HK-2 (cell line): ENCODE data around the gene KLHL17.
"Not testable (repeated sequence)": the region's sequence is repeated elsewhere in the genome, so short reads cannot be mapped to it uniquely, and the experiment has no call there.

Experiments used
- DNase-seq: peaks from one replicate; pipeline ENCODE4 v3.0.0-alpha.2; 2018; ENCODE audit not compliant: unreplicated experiment

Gene KLHL17

DNA sequence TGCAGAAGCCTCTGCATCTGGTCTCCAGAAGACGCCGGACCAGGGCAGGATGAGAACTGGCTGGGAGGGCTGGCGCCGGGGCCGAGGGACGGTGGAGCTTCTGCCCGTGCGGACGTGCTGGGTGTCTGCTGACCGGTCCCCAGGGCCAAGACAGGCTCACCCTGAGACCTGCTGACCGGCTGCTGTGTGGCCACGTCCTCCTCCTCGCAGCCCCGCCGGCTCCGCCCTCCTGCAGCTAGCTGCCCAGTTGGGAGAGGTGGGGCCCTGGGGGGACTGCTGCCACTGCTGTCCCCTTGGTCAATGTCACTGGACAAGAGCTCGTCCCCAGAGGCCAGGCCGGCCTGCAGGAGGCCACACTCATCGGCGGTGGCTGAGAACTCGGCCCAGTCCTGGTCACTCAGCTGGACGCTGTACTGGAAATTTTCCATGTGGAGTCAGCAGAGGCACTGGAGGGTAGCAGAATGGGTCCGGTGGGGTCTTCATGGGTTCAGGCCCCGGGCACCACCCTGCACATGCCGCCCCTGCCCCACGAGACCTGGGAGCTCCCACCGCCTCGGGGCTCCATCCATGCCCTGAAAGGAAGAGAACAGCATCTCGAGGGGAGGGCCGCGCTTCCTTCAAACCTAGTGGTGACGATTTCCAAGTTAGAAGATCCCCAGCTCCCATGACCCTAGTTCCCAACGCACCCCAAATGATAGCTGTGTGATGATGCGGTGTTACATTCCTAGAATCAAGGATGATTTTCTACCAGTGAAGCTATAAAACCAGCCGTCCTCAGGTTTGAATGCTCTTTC lies 20.4 kb downstream of the KLHL17 start:
- no peak for DNase-seq

DNA sequence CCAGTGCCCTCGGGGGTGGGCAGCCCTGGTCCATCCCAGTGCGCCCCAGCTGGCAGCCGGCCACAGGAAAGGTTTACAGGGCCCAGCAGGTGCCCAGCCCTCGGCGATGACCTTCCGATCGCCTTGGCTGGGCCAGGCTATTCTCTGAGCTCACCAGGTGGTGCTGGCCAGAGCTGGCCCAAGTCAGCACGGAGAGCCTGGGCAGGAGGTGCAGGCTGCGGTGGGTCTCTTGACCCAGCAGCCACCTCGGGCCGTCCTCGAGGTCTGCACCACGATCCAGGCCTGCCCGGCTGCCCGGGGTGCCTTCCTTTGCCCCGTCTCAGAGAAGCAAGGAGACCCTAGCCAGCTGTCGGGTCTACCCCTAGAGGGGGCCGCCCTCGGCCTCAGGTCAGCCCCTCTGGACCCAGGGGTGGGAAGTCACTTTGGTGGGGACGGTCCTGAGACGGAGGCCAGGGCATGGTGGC lies 21.1 kb downstream of the KLHL17 start:
- no peak for DNase-seq

DNA sequence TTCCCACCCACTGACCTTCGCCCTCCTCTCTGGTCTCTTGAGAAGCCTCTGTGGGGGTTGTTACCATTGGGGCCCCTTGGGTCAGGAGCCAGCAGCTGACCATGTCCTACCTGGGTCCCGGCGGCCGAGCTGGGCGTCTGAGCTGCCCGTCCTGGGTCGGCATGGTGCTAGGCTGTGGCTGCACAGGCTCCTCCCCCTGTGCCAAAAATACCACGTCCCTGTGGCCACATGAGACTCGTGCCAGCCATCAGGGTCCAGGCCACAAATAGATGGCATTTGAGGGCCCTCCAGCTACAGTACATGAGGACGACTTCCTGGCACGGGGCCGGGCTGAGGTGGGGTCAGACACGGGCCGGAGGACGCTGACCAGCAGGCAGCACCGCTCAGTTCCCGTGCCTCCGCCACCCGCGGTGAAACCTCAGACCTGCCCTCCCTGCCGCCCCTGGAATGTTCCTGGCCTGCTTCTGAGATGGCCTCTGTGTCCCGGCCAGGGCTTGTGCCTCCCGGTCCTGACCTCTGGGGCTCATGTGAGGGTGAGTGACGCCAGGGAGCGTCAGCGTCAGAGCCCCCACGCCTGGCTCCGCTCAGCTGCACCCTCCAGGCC lies 21.7 kb downstream of the KLHL17 start, which contains the start of gene PERM1:
Gene PERM1, minus strand, starts transcription at position 139 of the 604 bp plus-strand sequence. CDS start 1,064 bp downstream, outside the sequence.
- no peak for DNase-seq

DNA sequence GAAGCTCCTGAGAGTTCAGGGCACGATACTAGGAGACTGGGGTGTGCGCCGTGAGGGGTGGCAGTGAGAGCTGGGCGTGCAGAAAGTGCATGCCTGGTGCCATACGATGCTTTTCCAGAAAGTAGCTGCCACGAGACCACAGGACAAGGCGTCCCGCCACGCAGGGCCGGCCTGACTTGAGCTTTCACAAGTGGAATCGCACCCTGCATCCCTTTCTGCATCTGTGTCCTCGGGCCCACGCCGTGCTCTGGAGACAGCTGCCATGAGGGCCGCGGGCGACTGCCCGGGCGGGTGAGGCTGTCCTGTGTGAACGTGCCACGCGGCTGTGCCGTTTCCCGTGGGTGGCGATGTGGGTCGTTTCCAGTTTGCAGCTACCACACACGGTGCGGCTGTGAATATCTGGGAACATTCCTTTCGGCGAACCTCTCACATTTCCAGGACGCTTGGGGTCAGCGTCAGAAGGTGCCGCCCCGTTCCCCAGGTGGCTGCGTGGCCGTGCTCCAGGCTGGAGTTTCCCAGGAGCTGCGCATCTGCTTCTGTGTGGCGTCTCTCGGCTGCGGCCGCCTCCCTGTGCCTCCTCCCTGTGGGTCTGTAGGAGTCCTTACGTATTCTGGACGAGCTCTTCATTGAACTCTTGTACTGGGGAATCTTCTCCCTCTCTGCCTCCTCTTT lies 22.5 kb downstream of the KLHL17 start:
- DNase-seq, result no peak

DNA sequence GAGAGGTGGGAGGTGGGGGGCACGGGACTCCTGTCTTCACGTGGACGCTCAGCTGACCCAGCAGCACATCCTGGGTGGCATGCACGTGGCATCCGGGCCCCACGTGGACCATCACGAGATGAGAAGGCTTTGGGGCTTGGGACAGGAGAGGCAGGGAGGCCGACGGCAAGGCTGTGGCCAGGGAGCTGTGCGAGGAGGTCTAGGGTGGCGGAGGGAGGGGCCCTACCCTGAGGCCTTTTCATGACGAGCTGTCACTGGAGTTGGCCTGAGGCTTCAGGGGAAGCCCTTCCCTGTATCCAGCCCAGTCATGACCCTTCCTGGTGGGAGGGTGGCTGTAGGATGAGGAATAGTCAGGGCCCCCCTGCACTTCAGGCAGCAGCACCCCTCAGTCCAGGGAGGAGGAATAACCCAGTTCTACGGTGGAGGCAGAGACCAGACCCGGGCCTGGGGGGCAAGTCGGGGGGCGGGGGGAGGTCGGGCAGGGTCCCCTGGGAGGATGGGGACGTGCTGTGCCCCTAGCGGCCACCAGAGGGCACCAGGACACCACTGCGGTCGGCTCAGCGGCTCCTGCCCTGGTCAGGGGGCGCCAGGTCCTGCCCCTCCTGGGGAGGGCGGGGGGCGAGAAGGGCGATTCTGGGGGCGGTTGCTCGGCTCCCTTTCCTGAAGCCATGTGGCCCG lies 23.6 kb downstream of the KLHL17 start:
- peak; percentile 61 for DNase-seq

DNA sequence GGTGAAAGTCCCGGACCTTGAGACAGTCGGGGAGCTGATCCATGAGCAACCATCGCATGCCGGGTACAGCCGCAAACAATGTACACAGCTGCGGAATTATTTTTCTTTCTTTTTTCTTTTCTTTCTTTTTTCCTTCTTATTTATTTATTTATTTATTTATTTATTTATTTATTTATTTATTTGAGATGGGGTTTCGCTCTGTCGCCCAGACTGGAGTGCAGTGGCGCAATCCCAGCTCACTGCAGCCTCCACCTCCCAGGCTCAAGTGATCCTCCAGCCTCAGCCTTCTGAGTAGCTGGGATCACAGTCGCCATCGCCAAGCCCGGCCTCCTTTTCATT lies 24.1 kb downstream of the KLHL17 start:
- no peak for DNase-seq

DNA sequence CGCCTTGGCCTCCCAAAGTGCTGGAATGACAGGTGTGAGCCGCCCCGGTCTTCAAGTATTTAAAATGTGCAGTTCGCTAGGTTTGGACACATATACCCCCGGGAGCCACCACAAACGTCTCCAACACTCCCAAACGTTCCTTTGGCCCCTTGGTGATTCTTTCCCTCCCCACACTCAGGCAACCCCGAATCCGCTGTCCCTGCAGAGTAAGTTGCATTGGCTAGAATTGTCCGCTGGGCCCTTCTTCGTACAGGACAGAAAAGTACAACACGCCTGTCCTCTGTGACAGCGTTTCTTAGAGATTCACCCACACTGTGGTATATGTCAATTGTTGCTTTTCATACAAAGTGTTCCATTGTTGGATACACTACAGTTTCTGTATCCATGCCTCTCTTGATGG lies 24.7 kb downstream of the KLHL17 start:
- no peak for DNase-seq

DNA sequence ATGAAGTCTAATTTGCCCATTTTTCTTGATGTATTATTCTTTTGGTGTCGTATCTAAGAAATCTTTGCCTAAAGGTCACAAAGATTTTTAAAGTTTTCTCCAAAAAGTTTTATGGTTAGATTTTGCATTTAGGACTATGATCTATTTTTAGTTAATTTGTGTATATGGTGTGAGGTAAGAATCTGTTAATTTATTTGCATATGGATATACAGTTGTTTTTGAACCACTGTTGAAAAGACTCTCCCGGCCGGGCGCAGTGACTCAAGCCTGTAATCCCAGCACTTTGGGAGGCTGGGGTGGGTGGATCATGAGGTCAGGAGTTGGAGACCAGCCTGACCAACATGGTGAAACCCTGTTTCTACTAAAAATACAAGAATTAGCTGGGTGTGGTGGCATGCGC lies 27.7 kb downstream of the KLHL17 start:
- not testable (repeated sequence) for DNase-seq

DNA sequence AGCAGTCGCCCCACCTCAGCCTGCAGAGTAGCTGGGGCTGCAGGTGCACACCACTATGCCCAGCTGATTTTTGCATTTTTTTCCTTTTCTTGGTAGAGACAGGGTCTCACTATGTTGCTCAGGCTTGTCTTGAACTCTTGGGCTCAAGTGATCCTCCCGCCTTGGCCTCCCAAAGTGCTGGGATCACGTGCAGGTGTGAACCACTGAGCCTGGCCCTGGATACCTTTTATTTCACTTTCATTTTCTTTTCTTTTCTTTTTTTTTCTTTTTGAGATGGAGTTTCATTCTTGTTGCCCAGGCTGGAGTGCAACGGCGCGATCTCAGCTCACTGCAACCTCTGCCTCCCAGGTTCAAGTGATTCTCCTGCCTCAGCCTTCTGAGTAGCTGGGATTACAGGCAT lies 30.9 kb downstream of the KLHL17 start:
- not testable (repeated sequence) for DNase-seq

DNA sequence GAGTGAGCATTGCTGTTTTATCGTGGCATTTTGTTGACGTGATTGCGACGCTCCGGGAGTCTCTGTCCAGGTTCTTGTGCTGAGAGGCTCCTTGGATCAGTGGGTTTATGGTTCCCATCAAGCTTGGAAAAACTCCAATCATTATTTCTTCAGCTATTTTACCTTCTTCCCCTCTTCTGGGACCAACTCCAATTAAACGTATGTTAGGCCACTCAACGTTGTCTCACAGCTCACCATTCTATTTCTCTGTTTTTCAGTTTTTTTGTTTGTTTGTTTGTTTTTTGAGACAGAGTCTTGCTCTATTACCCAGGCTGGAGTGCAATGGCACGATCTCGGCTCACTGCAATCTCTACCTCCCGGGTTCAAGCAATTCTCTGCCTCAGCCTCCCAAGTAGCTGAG lies 31.5 kb downstream of the KLHL17 start:
- DNase-seq, result no peak

DNA sequence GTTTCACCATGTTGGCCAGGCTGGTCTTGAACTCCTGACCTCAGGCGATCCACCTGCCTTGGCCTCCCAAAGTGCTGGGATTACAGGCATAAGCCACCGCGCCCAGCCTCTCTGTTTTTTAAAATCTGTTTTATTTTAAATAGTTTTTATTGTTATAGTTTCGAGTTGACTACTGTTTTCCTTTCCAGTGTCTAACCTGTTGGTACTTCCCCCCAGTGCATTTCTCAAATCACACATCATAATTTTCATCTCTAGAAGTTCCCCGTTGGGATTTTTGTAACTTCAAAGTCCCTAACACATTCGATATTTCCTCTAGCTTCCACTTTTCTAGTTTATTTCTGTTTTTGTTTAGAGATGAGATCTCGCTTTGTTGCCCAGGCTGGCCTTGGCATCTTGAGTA lies 32.0 kb downstream of the KLHL17 start:
- DNase-seq, result no peak

DNA sequence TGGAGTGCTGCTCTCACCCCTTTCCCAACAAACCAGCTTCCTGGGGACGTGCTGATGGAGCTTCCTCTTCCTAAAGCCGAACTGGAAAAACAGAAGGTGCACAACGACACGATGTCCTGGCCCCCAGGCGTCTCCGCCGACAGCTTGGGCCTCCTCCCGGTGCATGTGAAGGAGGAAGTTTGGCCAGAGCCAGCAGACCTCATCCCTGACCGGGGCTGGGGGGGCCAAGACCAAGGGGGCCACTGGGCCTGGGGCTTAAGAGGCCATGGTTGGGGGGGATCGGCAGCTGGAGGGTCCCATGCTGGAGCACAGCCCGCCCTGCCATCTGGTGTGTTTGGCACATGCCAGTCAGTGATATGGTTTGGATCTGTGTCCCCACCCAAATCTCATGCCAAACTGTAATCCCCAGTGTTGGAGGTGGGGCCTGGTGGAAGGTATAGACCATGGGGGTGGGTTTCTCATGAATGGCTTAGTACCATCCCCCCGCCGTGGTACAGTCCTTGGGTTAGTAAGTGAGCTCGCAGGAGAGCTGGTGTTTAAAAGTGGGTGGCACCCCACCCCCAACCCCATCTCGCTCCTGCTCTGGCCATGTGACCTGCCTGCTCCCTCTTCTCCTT lies 33.1 kb downstream of the KLHL17 start:
- no peak for DNase-seq

DNA sequence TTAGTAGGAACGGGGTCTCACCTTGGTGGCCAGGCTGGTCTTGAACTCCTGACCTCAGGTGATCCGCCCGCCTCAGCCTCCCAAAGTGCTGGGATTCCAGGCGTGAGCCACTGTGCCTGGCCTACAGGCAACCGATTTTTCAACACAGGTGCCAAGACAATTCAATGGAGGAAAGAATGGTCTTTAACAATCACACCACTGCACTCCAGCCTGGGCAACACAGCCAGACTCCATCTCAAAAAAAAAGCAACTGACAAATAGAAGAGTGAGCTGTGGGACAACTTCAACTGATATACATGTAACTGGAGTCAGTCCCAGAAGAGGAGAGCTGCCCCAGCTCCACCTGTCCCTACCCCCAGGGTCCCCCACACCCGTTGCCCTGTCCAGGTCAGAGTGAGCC lies 34.2 kb downstream of the KLHL17 start:
- not testable (repeated sequence) for DNase-seq

DNA sequence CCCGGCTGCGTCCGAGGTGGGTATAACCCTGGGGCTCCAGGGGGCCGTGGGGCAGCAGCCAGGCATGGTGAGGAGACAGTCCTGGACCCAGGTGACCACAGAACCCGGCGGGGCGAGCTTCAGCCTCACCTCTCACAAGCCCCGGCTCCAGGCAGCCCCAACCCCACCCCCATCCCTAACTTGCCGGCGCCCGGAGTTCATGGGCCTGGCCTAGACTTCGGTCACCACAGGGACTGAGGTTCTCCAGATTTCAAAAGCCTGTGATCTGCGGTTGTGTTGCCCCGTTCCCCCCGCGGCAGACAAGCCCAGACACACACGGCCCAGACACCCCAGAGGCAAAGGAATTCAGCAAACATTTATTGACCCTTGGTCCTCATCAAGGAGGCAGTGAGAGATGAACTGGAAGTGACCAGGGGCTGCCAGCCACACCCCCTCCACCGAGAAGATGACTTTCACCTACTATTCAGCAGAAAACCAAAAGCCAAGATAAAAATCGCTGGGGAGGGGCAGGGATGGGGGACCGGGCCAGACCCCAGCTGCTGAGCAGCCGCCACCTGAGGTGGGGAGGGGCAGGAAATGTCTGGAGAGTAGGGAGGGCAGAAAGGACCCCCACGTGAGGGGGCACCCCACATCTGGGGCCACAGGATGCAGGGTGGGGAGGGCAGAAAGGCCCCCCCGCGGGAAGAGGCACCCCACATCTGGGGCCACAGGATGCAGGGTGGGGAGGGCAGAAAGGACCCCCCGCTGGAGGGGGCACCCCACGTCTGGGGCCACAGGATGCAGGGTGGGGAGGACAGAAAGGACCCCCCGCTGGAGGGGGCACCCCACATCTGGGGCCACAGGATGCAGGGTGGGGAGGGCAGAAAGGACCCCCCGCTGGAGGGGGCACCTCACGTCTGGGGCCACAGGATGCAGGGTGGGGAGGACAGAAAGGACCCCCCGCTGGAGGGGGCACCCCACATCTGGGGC lies 35.6 kb downstream of the KLHL17 start:
- no peak for DNase-seq

DNA sequence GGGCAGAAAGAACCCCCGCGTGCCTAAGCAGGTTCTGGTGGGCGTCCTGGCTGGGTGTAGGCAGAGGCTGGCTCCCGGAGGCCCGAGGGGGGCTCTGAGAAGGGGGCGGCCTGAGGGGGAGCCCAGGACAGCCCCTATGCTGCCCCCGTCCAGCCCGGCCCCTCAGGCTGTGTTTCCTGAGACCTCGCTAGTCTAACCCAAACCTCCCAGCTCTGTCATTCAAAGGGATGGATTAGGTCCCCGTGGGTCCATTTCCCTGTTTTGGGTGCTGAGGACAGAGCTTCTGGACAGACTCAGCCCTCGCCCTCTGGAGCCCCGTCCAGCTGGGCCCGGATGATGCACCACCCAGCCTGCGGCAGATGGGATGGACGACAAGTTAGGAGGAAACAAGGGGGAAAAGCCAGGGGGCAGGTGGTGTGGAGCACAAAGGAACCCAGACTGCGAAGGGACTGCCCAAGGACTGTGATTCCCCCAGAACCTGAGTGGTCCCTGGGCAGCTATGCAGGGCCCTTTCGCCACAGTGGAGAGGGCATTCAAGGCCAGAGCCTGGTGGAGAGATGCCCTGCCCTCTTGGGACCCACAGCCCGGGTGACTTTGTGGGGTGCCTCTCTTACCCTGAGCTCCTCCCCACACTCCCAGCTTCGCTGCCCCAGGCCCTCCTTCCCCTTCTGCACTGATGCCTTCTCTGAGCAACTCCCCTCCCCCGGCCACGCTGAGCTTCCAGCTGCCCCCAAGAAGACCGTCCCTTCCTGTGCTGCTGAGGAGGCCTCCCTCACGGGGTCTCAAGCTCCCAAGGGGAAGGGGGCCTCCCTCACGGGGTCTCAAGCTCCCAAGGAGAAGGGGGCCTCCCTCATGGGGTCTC lies 36.7 kb downstream of the KLHL17 start:
- no peak for DNase-seq

DNA sequence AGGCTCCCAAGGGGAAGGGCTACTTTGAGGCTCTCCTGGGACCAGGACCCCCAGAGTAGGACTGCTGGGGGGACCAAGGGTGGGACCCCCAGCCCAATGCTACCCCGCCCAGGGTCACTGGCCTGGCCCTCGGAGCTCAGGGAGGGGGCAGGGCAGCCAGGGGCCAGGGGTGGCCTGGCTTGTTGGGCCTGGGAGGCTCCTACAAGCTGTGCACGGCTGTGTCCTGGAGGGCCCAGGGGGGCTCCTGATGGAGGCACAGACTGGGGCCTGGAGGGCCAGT lies 37.3 kb downstream of the KLHL17 start:
- no peak for DNase-seq

DNA sequence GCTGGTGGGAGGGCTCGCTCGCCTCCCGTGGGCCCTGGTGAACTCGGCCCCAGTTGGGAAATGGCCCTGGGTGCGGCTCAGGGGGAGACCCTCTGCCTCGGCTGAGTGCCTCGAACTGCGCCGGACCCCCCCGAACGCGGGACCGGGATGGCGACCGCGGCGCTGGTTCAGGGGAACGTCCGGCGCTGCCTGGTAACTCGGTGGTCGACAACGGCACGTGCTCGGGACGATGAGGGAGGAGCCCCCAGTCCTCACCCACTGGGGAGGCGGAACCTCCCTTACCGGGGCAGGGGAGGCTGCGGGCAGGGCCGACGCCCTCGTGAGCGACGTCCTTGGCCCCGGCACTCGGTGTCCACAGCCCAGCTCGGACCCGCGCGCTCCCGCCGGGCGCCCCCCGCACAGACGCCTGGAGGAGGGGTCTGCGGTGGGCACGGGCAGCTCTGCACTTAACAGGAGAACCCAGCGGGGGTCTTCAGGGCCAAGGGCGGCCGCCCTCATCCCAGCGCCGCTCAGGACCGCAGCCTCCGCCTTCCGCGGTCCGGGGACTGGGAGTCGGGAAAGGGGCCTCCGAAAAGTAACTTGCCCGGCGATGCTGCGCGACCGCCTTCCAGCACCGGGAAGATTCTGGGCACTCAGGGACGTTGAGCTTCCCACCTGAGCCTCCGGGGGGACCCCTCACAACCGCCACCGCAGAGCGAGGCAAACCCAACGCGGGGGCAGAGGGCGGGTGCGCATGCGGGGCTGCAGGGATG lies 37.8 kb downstream of the KLHL17 start:
- no peak for DNase-seq

DNA sequence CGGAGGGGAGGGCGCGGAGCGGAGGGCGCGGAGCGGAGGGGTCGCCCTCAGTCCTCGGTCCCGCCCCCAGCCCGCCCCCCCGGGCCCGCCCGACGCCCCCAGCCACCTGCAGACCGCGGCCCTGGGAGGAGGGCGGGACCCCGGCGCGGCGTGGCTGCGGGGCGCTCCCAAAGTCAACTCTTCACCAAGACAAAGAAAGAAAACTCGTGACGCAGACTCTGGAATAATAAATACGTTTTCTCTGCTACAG lies 38.3 kb downstream of the KLHL17 start:
- no peak for DNase-seq

DNA sequence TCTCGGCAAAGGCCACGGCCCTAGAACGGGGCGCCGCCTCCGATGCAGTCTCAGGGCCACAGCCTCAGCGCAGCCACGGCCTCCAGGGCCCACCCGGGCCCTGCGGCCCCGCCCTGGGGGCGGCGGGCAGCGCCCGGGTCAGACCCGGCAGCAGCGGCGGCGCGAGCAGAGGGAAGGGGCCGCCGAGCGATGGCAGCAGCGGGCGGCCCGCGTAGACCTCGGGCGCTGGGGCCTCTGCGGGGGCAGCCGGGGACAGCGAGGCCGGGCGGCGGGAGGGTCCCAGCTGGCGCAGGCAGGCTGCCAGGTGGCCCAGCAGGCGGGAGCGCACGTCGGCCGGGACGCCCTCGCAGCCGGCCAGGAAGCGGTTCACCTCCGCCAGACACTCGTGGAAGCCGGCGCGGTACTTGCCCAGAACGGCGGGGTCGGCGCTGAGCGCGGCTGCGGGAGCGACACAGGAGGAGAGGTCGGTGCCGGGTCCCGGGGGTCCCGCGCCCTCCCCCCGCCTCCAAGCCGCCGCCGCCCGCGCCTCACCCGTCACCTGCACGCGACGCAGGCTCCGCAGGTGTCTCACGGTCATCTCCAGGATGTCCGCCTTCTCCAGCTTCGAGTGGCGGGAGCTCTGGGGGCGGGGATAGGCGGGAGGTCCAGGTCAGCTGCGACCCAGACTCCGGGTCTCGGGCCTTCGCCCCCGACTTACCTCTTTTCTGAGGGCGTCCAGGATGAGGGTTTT lies 38.8 kb downstream of the KLHL17 start:
- peak; percentile 66 for DNase-seq
